Measurements from ENCODE around the gene MYBL2.

Gene MYBL2

GRCh38 chr20:43731469-43731868 is 64.6 kb downstream of the MYBL2 start:
- TF ChIP-seq CTCF (IDR thresholded peaks at IDR 0.05) (no peak), ZFX (IDR thresholded peaks at IDR 0.05; ENCODE audit: borderline replicate concordance) (no peak)
- H3K27ac ChIP-seq = no peak overlapping the region

GRCh38 chr20:43731927-43732326 is 65.0 kb downstream of the MYBL2 start:
- H3K27ac ChIP-seq = no peak overlapping the region
- TF ChIP-seq ZFX (IDR thresholded peaks at IDR 0.05; ENCODE audit: borderline replicate concordance) (no peak), CTCF (IDR thresholded peaks at IDR 0.05) (no peak)

- TF ChIP-seq ZFX (IDR thresholded peaks at IDR 0.05; ENCODE audit: borderline replicate concordance) = no peak
- TF ChIP-seq CTCF (IDR thresholded peaks at IDR 0.05) = no peak
- H3K27ac ChIP-seq = no peak overlapping the region
These were observed 69.8 kb downstream of the MYBL2 start for GRCh38 chr20:43736588-43737158.

GRCh38 chr20:43737925-43738324 is 71.0 kb downstream of the MYBL2 start:
- H3K27ac ChIP-seq = no peak overlapping the region
- TF ChIP-seq ZFX (IDR thresholded peaks at IDR 0.05; ENCODE audit: borderline replicate concordance) (no peak), CTCF (IDR thresholded peaks at IDR 0.05) (no peak)

GRCh38 chr20:43739148-43739749 is 72.3 kb downstream of the MYBL2 start:
- H3K27ac ChIP-seq = no peak overlapping the region
- no peak for TF ChIP-seq ZFX (IDR thresholded peaks at IDR 0.05; ENCODE audit: borderline replicate concordance)
- TF ChIP-seq CTCF (IDR thresholded peaks at IDR 0.05) = no peak

GRCh38 chr20:43740642-43741041 is 73.7 kb downstream of the MYBL2 start:
- TF ChIP-seq ZFX (IDR thresholded peaks at IDR 0.05; ENCODE audit: borderline replicate concordance) (no peak), CTCF (IDR thresholded peaks at IDR 0.05) (no peak)
- no peak overlapping the region for H3K27ac ChIP-seq

- TF ChIP-seq ZFX (IDR thresholded peaks at IDR 0.05; ENCODE audit: borderline replicate concordance) = no peak
- no peak overlapping the region for H3K27ac ChIP-seq
These were observed 77.3 kb downstream of the MYBL2 start for GRCh38 chr20:43744151-43744611.

All from 22Rv1 (cell line).